ENCODE results near the gene ACR. TPM values are rescaled to one million over a fixed set of nuclear protein-coding genes. Genes with fewer than 3 reads are reported as not detected.

Gene ACR
- total and polyA plus RNA-seq, 2 experiments from 2014 or later: not detected

DNA sequence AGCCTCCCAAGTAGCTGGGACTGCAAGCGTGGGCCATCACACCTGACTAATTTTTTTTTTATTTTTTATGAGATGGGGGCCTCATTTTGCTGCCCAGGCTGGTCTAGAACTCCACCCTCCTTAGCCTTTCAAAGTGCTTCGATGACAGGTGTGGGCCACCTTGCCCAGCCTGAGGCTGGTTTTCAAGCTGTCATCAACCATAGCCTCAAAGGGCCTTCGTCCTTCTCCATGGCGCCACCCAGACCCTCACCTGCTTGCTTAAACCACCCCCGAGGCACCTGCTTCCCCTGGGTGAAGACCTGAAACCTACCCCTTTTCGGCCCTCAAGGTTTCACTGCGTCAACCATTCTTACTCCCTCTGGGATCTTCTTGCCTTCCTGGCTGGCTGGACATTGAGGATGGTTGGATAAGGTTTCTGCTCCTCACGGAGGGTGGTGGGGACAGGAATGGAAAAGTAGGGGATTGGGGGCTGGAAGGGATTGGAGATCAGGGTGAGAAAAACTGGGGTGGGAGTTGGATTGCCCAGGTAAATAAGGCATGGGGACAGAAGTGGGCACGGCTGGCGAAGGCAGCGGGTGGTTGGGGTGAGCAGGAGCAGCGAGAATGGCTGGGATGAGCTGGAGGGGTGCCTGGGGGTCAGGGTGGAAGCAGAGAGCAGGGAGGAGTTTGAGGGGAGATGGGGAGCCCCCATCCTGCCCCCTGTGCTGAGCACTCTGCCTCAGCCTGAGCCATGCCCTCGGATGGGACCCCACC, 2.8 kb upstream of the ACR start:
- Histone ChIP-seq H3K9me2 (ENCODE audit: insufficient read depth) (no peaks in the 10 kb centered on the region), H3F3A (replicated peaks; ENCODE audit: low read depth) (no peaks in the 10 kb centered on the region), H3K4me2 (no peak overlapping the region), H2AFZ (no peak overlapping the region), H3K4me1 (ENCODE audit: insufficient read depth) (peaks cover 5% of the 10 kb centered on the region; the same call in 1 of the 2 replicates), H4K20me1 (replicated peaks; ENCODE audit: insufficient read depth) (no peaks in the 10 kb centered on the region), H3K79me2 (replicated peaks; ENCODE audit: insufficient read depth) (no peaks in the 10 kb centered on the region), H3K27ac (ENCODE audit: low read depth) (no peak overlapping the region), H3K36me3 (ENCODE audit: insufficient read depth) (no peaks in the 10 kb centered on the region), H3K4me3 (no peak overlapping the region), H3K27me3 (ENCODE audit: insufficient read depth) (peaks cover 66% of the 10 kb centered on the region)
- Mint-ChIP-seq H3K27me3 (ENCODE audit: insufficient read depth, low read depth, poor library complexity) (peaks cover 70% of the 10 kb centered on the region), H3K27ac (no peak overlapping the region), H3K36me3 (ENCODE audit: low read depth) (no peaks in the 10 kb centered on the region), H3K4me3 (no peak overlapping the region), H3K9me3 (no peaks in the 10 kb centered on the region; the same call in 2 of the 3 replicates), H3K4me1 (peaks cover 6% of the 10 kb centered on the region)
- TF ChIP-seq, protein P1, sequence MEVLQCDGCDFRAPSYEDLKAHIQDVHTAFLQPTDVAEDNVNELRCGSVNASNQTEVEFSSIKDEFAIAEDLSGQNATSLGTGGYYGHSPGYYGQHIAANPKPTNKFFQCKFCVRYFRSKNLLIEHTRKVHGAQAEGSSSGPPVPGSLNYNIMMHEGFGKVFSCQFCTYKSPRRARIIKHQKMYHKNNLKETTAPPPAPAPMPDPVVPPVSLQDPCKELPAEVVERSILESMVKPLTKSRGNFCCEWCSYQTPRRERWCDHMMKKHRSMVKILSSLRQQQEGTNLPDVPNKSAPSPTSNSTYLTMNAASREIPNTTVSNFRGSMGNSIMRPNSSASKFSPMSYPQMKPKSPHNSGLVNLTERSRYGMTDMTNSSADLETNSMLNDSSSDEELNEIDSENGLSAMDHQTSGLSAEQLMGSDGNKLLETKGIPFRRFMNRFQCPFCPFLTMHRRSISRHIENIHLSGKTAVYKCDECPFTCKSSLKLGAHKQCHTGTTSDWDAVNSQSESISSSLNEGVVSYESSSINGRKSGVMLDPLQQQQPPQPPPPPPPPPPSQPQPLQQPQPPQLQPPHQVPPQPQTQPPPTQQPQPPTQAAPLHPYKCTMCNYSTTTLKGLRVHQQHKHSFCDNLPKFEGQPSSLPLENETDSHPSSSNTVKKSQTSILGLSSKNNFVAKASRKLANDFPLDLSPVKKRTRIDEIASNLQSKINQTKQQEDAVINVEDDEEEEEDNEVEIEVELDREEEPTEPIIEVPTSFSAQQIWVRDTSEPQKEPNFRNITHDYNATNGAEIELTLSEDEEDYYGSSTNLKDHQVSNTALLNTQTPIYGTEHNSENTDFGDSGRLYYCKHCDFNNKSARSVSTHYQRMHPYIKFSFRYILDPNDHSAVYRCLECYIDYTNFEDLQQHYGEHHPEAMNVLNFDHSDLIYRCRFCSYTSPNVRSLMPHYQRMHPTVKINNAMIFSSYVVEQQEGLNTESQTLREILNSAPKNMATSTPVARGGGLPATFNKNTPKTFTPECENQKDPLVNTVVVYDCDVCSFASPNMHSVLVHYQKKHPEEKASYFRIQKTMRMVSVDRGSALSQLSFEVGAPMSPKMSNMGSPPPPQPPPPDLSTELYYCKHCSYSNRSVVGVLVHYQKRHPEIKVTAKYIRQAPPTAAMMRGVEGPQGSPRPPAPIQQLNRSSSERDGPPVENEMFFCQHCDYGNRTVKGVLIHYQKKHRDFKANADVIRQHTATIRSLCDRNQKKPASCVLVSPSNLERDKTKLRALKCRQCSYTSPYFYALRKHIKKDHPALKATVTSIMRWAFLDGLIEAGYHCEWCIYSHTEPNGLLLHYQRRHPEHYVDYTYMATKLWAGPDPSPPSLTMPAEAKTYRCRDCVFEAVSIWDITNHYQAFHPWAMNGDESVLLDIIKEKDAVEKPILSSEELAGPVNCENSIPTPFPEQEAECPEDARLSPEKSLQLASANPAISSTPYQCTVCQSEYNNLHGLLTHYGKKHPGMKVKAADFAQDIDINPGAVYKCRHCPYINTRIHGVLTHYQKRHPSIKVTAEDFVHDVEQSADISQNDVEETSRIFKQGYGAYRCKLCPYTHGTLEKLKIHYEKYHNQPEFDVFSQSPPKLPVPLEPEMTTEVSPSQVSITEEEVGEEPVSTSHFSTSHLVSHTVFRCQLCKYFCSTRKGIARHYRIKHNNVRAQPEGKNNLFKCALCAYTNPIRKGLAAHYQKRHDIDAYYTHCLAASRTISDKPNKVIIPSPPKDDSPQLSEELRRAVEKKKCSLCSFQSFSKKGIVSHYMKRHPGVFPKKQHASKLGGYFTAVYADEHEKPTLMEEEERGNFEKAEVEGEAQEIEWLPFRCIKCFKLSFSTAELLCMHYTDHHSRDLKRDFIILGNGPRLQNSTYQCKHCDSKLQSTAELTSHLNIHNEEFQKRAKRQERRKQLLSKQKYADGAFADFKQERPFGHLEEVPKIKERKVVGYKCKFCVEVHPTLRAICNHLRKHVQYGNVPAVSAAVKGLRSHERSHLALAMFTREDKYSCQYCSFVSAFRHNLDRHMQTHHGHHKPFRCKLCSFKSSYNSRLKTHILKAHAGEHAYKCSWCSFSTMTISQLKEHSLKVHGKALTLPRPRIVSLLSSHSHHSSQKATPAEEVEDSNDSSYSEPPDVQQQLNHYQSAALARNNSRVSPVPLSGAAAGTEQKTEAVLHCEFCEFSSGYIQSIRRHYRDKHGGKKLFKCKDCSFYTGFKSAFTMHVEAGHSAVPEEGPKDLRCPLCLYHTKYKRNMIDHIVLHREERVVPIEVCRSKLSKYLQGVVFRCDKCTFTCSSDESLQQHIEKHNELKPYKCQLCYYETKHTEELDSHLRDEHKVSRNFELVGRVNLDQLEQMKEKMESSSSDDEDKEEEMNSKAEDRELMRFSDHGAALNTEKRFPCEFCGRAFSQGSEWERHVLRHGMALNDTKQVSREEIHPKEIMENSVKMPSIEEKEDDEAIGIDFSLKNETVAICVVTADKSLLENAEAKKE (CRISPR knock-in tag; IDR thresholded peaks at IDR 0.05): no peak
- TF ChIP-seq EZH2phosphoT487 (IDR thresholded peaks at IDR 0.05; ENCODE audit: unreplicated experiment) (no peak), ZNF331 (CRISPR knock-in tag; IDR thresholded peaks at IDR 0.05; ENCODE audit: low read depth) (no peak), EZH2 (IDR thresholded peaks at IDR 0.05; ENCODE audit: low read depth, unreplicated experiment) (no peak), POLR2AphosphoS5 (IDR thresholded peaks at IDR 0.05; ENCODE audit: low read depth) (no peak), NANOG (IDR thresholded peaks at IDR 0.05; ENCODE audit: borderline replicate concordance) (no peak), CREB1 (CRISPR knock-in tag; IDR thresholded peaks at IDR 0.05; ENCODE audit: low read depth) (no peak), JUNB (IDR thresholded peaks at IDR 0.05; ENCODE audit: unreplicated experiment) (no peak), STAT1 (IDR thresholded peaks at IDR 0.05; ENCODE audit: unreplicated experiment) (no peak), ZNF114 (CRISPR knock-in tag; IDR thresholded peaks at IDR 0.05) (no peak)
- TF ChIP-seq, protein P2, sequence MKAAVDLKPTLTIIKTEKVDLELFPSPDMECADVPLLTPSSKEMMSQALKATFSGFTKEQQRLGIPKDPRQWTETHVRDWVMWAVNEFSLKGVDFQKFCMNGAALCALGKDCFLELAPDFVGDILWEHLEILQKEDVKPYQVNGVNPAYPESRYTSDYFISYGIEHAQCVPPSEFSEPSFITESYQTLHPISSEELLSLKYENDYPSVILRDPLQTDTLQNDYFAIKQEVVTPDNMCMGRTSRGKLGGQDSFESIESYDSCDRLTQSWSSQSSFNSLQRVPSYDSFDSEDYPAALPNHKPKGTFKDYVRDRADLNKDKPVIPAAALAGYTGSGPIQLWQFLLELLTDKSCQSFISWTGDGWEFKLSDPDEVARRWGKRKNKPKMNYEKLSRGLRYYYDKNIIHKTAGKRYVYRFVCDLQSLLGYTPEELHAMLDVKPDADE (IDR thresholded peaks at IDR 0.05): no peak
- TF ChIP-seq, protein P3, sequence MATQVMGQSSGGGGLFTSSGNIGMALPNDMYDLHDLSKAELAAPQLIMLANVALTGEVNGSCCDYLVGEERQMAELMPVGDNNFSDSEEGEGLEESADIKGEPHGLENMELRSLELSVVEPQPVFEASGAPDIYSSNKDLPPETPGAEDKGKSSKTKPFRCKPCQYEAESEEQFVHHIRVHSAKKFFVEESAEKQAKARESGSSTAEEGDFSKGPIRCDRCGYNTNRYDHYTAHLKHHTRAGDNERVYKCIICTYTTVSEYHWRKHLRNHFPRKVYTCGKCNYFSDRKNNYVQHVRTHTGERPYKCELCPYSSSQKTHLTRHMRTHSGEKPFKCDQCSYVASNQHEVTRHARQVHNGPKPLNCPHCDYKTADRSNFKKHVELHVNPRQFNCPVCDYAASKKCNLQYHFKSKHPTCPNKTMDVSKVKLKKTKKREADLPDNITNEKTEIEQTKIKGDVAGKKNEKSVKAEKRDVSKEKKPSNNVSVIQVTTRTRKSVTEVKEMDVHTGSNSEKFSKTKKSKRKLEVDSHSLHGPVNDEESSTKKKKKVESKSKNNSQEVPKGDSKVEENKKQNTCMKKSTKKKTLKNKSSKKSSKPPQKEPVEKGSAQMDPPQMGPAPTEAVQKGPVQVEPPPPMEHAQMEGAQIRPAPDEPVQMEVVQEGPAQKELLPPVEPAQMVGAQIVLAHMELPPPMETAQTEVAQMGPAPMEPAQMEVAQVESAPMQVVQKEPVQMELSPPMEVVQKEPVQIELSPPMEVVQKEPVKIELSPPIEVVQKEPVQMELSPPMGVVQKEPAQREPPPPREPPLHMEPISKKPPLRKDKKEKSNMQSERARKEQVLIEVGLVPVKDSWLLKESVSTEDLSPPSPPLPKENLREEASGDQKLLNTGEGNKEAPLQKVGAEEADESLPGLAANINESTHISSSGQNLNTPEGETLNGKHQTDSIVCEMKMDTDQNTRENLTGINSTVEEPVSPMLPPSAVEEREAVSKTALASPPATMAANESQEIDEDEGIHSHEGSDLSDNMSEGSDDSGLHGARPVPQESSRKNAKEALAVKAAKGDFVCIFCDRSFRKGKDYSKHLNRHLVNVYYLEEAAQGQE (IDR thresholded peaks at IDR 0.05; ENCODE audit: unreplicated experiment): no peak
- TF ChIP-seq, protein P4, sequence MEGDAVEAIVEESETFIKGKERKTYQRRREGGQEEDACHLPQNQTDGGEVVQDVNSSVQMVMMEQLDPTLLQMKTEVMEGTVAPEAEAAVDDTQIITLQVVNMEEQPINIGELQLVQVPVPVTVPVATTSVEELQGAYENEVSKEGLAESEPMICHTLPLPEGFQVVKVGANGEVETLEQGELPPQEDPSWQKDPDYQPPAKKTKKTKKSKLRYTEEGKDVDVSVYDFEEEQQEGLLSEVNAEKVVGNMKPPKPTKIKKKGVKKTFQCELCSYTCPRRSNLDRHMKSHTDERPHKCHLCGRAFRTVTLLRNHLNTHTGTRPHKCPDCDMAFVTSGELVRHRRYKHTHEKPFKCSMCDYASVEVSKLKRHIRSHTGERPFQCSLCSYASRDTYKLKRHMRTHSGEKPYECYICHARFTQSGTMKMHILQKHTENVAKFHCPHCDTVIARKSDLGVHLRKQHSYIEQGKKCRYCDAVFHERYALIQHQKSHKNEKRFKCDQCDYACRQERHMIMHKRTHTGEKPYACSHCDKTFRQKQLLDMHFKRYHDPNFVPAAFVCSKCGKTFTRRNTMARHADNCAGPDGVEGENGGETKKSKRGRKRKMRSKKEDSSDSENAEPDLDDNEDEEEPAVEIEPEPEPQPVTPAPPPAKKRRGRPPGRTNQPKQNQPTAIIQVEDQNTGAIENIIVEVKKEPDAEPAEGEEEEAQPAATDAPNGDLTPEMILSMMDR (conservative IDR thresholded peaks at IDR 0.05; ENCODE audit: low read depth in 2 of 2): no peak
- ATAC-seq (no peak), DNase-seq (ENCODE audit: low spot score) (no peak)
